Lower leg skin (tissue), 3 donors: ENCODE measurements around the gene DHRS1.

ENCODE experiments used
- CTCF ChIP-seq, 3 donors: fragments of 450-650 bp; IDR thresholded peaks; one replicate each; pipeline ENCODE4 v1.5.1; 2016; ENCODE audit warnings: antibody characterized with exemption in 3 of 3, mild to moderate bottlenecking in 3 of 3, moderate library complexity in 2 of 3
- POLR2A ChIP-seq, 2 donors: fragments of 450-650 bp; IDR thresholded peaks; one replicate each; pipeline ENCODE4 v1.6.1; 2016 to 2017; ENCODE audit warnings: antibody characterized with exemption in 2 of 2, mild to moderate bottlenecking in 1 of 2, moderate library complexity in 1 of 2

GRCh38 chr14:24300326-24300980 is 873 bp upstream of the DHRS1 start:
- no peak for TF ChIP-seq POLR2A (IDR thresholded peaks at IDR 0.05)
- TF ChIP-seq CTCF (IDR thresholded peaks at IDR 0.05): no peak
